Omental fat pad (tissue), 4 donors: ENCODE data around the gene PPA2. TPM values are rescaled to one million over a fixed set of nuclear protein-coding genes. Genes with fewer than 3 reads are reported as not detected.
A peak's percentile ranks its signal among the peaks of the same experiment; 100 is the strongest.

Experiments used
- ATAC-seq: fragments of 150-250 bp; one replicate; pipeline ENCODE4 v1.9.1; 2016; ENCODE audit warnings: mild to moderate bottlenecking, moderate library complexity; ENCODE audit not compliant: low FRiP score
- DNase-seq: peaks from one replicate; pipeline ENCODE4 v3.0.0-alpha.2; 2019; ENCODE audit warnings: low spot score
- CTCF ChIP-seq, 3 donors: fragments of 450-650 bp; IDR thresholded peaks; one replicate each; pipeline ENCODE4 v1.5.1; 2016 to 2017; ENCODE audit warnings: antibody characterized with exemption in 3 of 3, mild to moderate bottlenecking in 3 of 3, moderate library complexity in 2 of 3
- total RNA-seq, 4 donors: library from RNA; depleted of rRNA; stranded (reverse); fragments of >200 nt; gene quantifications; one replicate each; pipeline ENCODE4 v1.1.0, GENCODE V29; 2016

PPA2 gene
- 10 to 100 TPM; 35.9 to 82.9 (median 61.9) TPM for total RNA-seq

GRCh38 chr4:105473324-105474098, at the start of gene PPA2:
Gene PPA2 (minus strand): TSS chr4:105474062. CDS start chr4:105474050, 12 bp downstream.
- TF ChIP-seq CTCF (IDR thresholded peaks at IDR 0.05): no peak
- DNase-seq: peak; percentile 66
- ATAC-seq: peak; percentile 95

GRCh38 chr4:105520819-105521790, 47.2 kb upstream of the PPA2 start:
- no peak for ATAC-seq
- no peak for DNase-seq
- TF ChIP-seq CTCF (IDR thresholded peaks at IDR 0.05): peak in 1 of 3 donors; percentile 7

- no peak for ATAC-seq
- no peak for DNase-seq
- TF ChIP-seq CTCF (IDR thresholded peaks at IDR 0.05): no peak
Measured at GRCh38 chr4:105510245-105510644, 36.4 kb upstream of the PPA2 start.

GRCh38 chr4:105509714-105510113, 35.9 kb upstream of the PPA2 start:
- DNase-seq (no peak), ATAC-seq (no peak)
- TF ChIP-seq CTCF (IDR thresholded peaks at IDR 0.05): no peak

GRCh38 chr4:105509291-105509690, 35.4 kb upstream of the PPA2 start:
- DNase-seq: no peak
- TF ChIP-seq CTCF (IDR thresholded peaks at IDR 0.05): no peak
- ATAC-seq: no peak

GRCh38 chr4:105504744-105505143, 30.9 kb upstream of the PPA2 start:
- ATAC-seq: no peak
- no peak for DNase-seq
- no peak for TF ChIP-seq CTCF (IDR thresholded peaks at IDR 0.05)
